Measurements from ENCODE around the gene IRF2BPL.

GRCh38 chr14:77011245-77011644 is 17.3 kb downstream of the IRF2BPL start:
- TF ChIP-seq CTCF (IDR thresholded peaks at IDR 0.05), result no peak
- TF ChIP-seq POLR2A (IDR thresholded peaks at IDR 0.05), result no peak

All from adrenal gland (tissue), 5 donors.